Mesenchymal stem cell (in vitro differentiated cells and primary cell): ENCODE data around the gene DNAJC5.

Source experiments
- DNase-seq: peaks from one replicate; pipeline ENCODE4 v3.0.0-alpha.2; 2013
- H2AFZ ChIP-seq: one replicate; pipeline ENCODE4 v1.6.1; 2013; ENCODE audit warnings: low read depth, mild to moderate bottlenecking, control low read depth, inconsistent platforms, low read length, moderate library complexity
- H2AK5ac ChIP-seq: 2 replicates; pipeline ENCODE4 v1.6.1; 2013; ENCODE audit warnings: low read length, moderate library complexity, mild to moderate bottlenecking, inconsistent platforms; ENCODE audit not compliant: severe bottlenecking
- H2BK120ac ChIP-seq: one replicate; pipeline ENCODE4 v1.6.1; 2013; ENCODE audit warnings: low read depth, mild to moderate bottlenecking, inconsistent platforms, low read length, moderate library complexity
- H2BK12ac ChIP-seq, 2 experiments: one replicate each; pipeline ENCODE4 v1.6.1; 2013; ENCODE audit warnings: inconsistent platforms in 2 of 2, low read length in 2 of 2, mild to moderate bottlenecking in 2 of 2, moderate library complexity in 2 of 2, control low read depth in 1 of 2
- H2BK15ac ChIP-seq: one replicate; pipeline ENCODE4 v1.6.1; 2013; ENCODE audit warnings: mild to moderate bottlenecking, low read depth, inconsistent platforms; ENCODE audit not compliant: poor library complexity, severe bottlenecking
- H2BK5ac ChIP-seq: 2 replicates; pipeline ENCODE4 v1.6.1; 2013; ENCODE audit warnings: low read depth, mild to moderate bottlenecking, low read length, control low read depth, inconsistent platforms; ENCODE audit not compliant: poor library complexity, severe bottlenecking
- H3K14ac ChIP-seq, 2 experiments: one replicate each; pipeline ENCODE4 v1.6.1; 2013; ENCODE audit warnings: inconsistent platforms in 2 of 2, low read length in 2 of 2, control low read depth in 1 of 2, mild to moderate bottlenecking in 1 of 2, moderate library complexity in 1 of 2
- H3K18ac ChIP-seq, 2 experiments: one replicate each; pipeline ENCODE4 v1.6.1; 2013; ENCODE audit warnings: inconsistent platforms in 2 of 2, low read length in 2 of 2, control low read depth in 1 of 2, low read depth in 1 of 2, mild to moderate bottlenecking in 1 of 2
- H3K23ac ChIP-seq, 2 experiments: one replicate each; pipeline ENCODE4 v1.6.1; 2013; ENCODE audit warnings: inconsistent platforms in 2 of 2, low read length in 2 of 2, mild to moderate bottlenecking in 2 of 2, moderate library complexity in 2 of 2, control low read depth in 1 of 2
- H3K27ac ChIP-seq: 2 replicates; pipeline ENCODE4 v1.5.1; 2013; ENCODE audit warnings: mild to moderate bottlenecking, moderate library complexity, low read length, control low read depth, inconsistent platforms; ENCODE audit not compliant: poor library complexity, severe bottlenecking
- H3K27me3 ChIP-seq, 2 experiments: 2 replicates each; pipeline versions ENCODE4 v1.6.1 to v1.7.0; 2013; ENCODE audit warnings: low read length in 2 of 2, mild to moderate bottlenecking in 2 of 2, moderate library complexity in 2 of 2, control low read depth in 1 of 2, inconsistent platforms in 1 of 2; ENCODE audit not compliant: control insufficient read depth in 1 of 2, insufficient read depth in 1 of 2
- H3K36me3 ChIP-seq, 2 experiments: 2 replicates each; pipeline versions ENCODE4 v1.6.1 to v1.7.0; 2013; ENCODE audit warnings: low read length in 2 of 2, control low read depth in 1 of 2, inconsistent platforms in 1 of 2, low read depth in 1 of 2, mild to moderate bottlenecking in 1 of 2; ENCODE audit not compliant: insufficient read depth in 2 of 2, control insufficient read depth in 1 of 2
- H3K4ac ChIP-seq, 2 experiments: one replicate each; pipeline ENCODE4 v1.6.1; 2013; ENCODE audit warnings: inconsistent platforms in 2 of 2, low read length in 2 of 2, mild to moderate bottlenecking in 2 of 2, moderate library complexity in 2 of 2, control low read depth in 1 of 2, low read depth in 1 of 2
- H3K4me1 ChIP-seq: 2 replicates; pipeline ENCODE4 v1.6.1; 2013; ENCODE audit warnings: low read depth, low read length, control low read depth; ENCODE audit not compliant: control insufficient read depth, insufficient read depth
- H3K4me2 ChIP-seq: 2 replicates; pipeline ENCODE4 v1.6.1; 2013; ENCODE audit warnings: low read length, mild to moderate bottlenecking, inconsistent platforms; ENCODE audit not compliant: poor library complexity, severe bottlenecking
- H3K4me3 ChIP-seq, 2 experiments: 2 replicates each; pipeline versions ENCODE4 v1.5.1 to v1.7.0; 2013; ENCODE audit warnings: low read length in 2 of 2, mild to moderate bottlenecking in 2 of 2, control low read depth in 1 of 2, low read depth in 1 of 2; ENCODE audit not compliant: insufficient read depth in 1 of 2
- H3K79me1 ChIP-seq: replicated peaks from 2 replicates; pipeline ENCODE4 v1.6.1; 2013; ENCODE audit warnings: mild to moderate bottlenecking, control low read depth, low read length, inconsistent platforms; ENCODE audit not compliant: poor library complexity, severe bottlenecking
- H3K9ac ChIP-seq: 2 replicates; pipeline ENCODE4 v1.7.0; 2013; ENCODE audit warnings: mild to moderate bottlenecking, low read length, moderate library complexity
- H3K9me3 ChIP-seq: 2 replicates; pipeline ENCODE4 v1.7.0; 2013; ENCODE audit warnings: mild to moderate bottlenecking, low read length; ENCODE audit not compliant: control insufficient read depth
- H4K8ac ChIP-seq: one replicate; pipeline ENCODE4 v1.6.1; 2013; ENCODE audit warnings: inconsistent platforms, mild to moderate bottlenecking, low read length, moderate library complexity
- H4K91ac ChIP-seq: one replicate; pipeline ENCODE4 v1.6.1; 2013; ENCODE audit warnings: mild to moderate bottlenecking, low read length, inconsistent platforms
- WGBS: methylation state at CpG from one replicate; pipeline ENCODE4 v1.1.7; 2013; ENCODE audit warnings: mixed read lengths; 5-methylcytosine and 5-hydroxymethylcytosine counted together

The DNAJC5 gene

GRCh38 chr20:63858393-63859165 lies 36.3 kb upstream of the DNAJC5 start:
- Histone ChIP-seq H4K91ac (peak overlapping the region; percentile 99), H2BK5ac (no peak overlapping the region), H4K8ac (peak overlapping the region; percentile 98), H2BK15ac (peak overlapping the region; percentile 97), H2BK12ac (peak overlapping the region; percentile 99), H3K79me1 (peaks cover 27% of the 10 kb centered on the region), H3K4me2 (peak overlapping the region; percentile 49), H3K14ac (no peak overlapping the region), H3K4me3 (no peak overlapping the region), H3K27ac (peak overlapping the region; percentile 69), H3K4ac (peak overlapping the region; percentile 50 to 99), H3K4me1 (peaks cover 67% of the 10 kb centered on the region), H3K9me3 (no peaks in the 10 kb centered on the region), H3K18ac (peak overlapping the region; percentile 97 to 100), H2AFZ (no peak overlapping the region), H3K36me3 (peaks cover 20 to 25% of the 10 kb centered on the region in 2 experiments), H3K27me3 (peaks cover 0 to 36% of the 10 kb centered on the region in 2 experiments), H2BK120ac (peak overlapping the region; percentile 98), H3K9ac (peak overlapping the region; percentile 38), H3K23ac (peak overlapping the region; percentile 79 to 94), H2AK5ac (peak overlapping the region; percentile 17)
- peak; percentile 85 for DNase-seq
- WGBS: 1% methylated on average over 4 of the region's 12 CpGs

- H3K4me1 ChIP-seq: peaks cover 63% of the 10 kb centered on the region
- no peak overlapping the region for H3K4me2 ChIP-seq
- H3K36me3 ChIP-seq: peaks cover 20 to 25% of the 10 kb centered on the region in 2 experiments
- H3K4ac ChIP-seq: peak overlapping the region; percentile 45 to 71
- peak overlapping the region in 1 of 2 experiments; percentile 84 for H3K14ac ChIP-seq
- H3K4me3 ChIP-seq: no peak overlapping the region
- peak overlapping the region; percentile 84 for H2BK15ac ChIP-seq
- H2AFZ ChIP-seq: no peak overlapping the region
- WGBS: 44% methylated on average over 7 of the region's 7 CpGs
- no peaks in the 10 kb centered on the region for H3K9me3 ChIP-seq
- H4K8ac ChIP-seq: peak overlapping the region; percentile 94
- peak overlapping the region; percentile 79 for H4K91ac ChIP-seq
- H2BK12ac ChIP-seq: peak overlapping the region; percentile 86 to 99
- peaks cover 0 to 30% of the 10 kb centered on the region in 2 experiments for H3K27me3 ChIP-seq
- H2BK5ac ChIP-seq: no peak overlapping the region
- peaks cover 27% of the 10 kb centered on the region for H3K79me1 ChIP-seq
- H2BK120ac ChIP-seq: peak overlapping the region; percentile 22
- peak overlapping the region; percentile 69 for H3K27ac ChIP-seq
- no peak overlapping the region for H3K9ac ChIP-seq
- no peak for DNase-seq
- peak overlapping the region; percentile 67 to 87 for H3K18ac ChIP-seq
- peak overlapping the region in 1 of 2 experiments; percentile 91 for H3K23ac ChIP-seq
- H2AK5ac ChIP-seq: peak overlapping the region; percentile 7
Observed at GRCh38 chr20:63859166-63859699, 35.7 kb upstream of the DNAJC5 start.

- H3K79me1 ChIP-seq: peaks cover 27% of the 10 kb centered on the region
- peak overlapping the region; percentile 92 for H2BK120ac ChIP-seq
- H3K4me3 ChIP-seq: no peak overlapping the region
- peaks cover 50% of the 10 kb centered on the region for H3K4me1 ChIP-seq
- H3K23ac ChIP-seq: peak overlapping the region in 1 of 2 experiments; percentile 26
- no peak overlapping the region for H3K9ac ChIP-seq
- H2AK5ac ChIP-seq: peak overlapping the region; percentile 19
- H2BK12ac ChIP-seq: peak overlapping the region; percentile 80 to 83
- no peak overlapping the region for H2BK5ac ChIP-seq
- peaks cover 20 to 25% of the 10 kb centered on the region in 2 experiments for H3K36me3 ChIP-seq
- H2BK15ac ChIP-seq: peak overlapping the region; percentile 26
- H4K91ac ChIP-seq: peak overlapping the region; percentile 62
- WGBS: 77% methylated on average over 17 of the region's 17 CpGs
- no peak overlapping the region for H3K14ac ChIP-seq
- peak overlapping the region; percentile 34 to 78 for H3K18ac ChIP-seq
- H4K8ac ChIP-seq: peak overlapping the region; percentile 82
- no peak overlapping the region for H2AFZ ChIP-seq
- no peaks in the 10 kb centered on the region for H3K9me3 ChIP-seq
- no peak for DNase-seq
- peak overlapping the region; percentile 73 to 94 for H3K4ac ChIP-seq
- H3K27me3 ChIP-seq: peaks cover 0 to 18% of the 10 kb centered on the region in 2 experiments
- H3K4me2 ChIP-seq: no peak overlapping the region
- no peak overlapping the region for H3K27ac ChIP-seq
Observed at GRCh38 chr20:63860325-63861051, 34.4 kb upstream of the DNAJC5 start.
